Loucy (cell line): ENCODE measurements around the gene RBP5.

ENCODE experiments used
- H2AFZ ChIP-seq: fragments of 200-600 bp; sonication (generic); 2 replicates; pipeline ENCODE4 v1.6.0; 2016; ENCODE audit warnings: antibody characterized with exemption, mild to moderate bottlenecking, low read length, moderate library complexity
- H3F3A ChIP-seq: fragments of 200-600 bp; 2 replicates; pipeline ENCODE4 v1.6.0; 2016; ENCODE audit warnings: antibody characterized with exemption, low read depth, mild to moderate bottlenecking
- H3K27me3 ChIP-seq: fragments of 200-600 bp; sonication (generic); 2 replicates; pipeline ENCODE4 v1.6.1; 2014; ENCODE audit warnings: low read length, mild to moderate bottlenecking; ENCODE audit not compliant: insufficient read depth, poor library complexity, severe bottlenecking
- H3K36me3 ChIP-seq: fragments of 200-600 bp; sonication (generic); 2 replicates; pipeline ENCODE4 v1.6.1; 2016; ENCODE audit warnings: low read length; ENCODE audit not compliant: insufficient read depth
- H3K4me1 ChIP-seq: fragments of 200-600 bp; sonication (generic); 2 replicates; pipeline ENCODE4 v1.5.1; 2014; ENCODE audit warnings: low read length, mild to moderate bottlenecking; ENCODE audit not compliant: insufficient read depth, poor library complexity, severe bottlenecking
- H3K4me2 ChIP-seq: fragments of 200-600 bp; sonication (generic); 2 replicates; pipeline ENCODE4 v1.6.0; 2014; ENCODE audit warnings: antibody characterized with exemption, low read length, low read depth, mild to moderate bottlenecking; ENCODE audit not compliant: poor library complexity, severe bottlenecking
- H3K4me3 ChIP-seq: fragments of 200-600 bp; sonication (generic); 2 replicates; pipeline ENCODE4 v1.5.1; 2014; ENCODE audit warnings: low read length, mild to moderate bottlenecking, mixed read lengths; ENCODE audit not compliant: poor library complexity, severe bottlenecking
- H3K79me2 ChIP-seq: fragments of 200-600 bp; sonication (generic); 2 replicates; pipeline ENCODE4 v1.6.1; 2014; ENCODE audit warnings: low read length; ENCODE audit not compliant: insufficient read depth
- H3K9ac ChIP-seq: fragments of 200-600 bp; sonication (generic); 2 replicates; pipeline ENCODE4 v1.6.0; 2014; ENCODE audit warnings: mild to moderate bottlenecking, low read depth, low read length, moderate library complexity; ENCODE audit not compliant: poor library complexity, severe bottlenecking
- H3K9me2 ChIP-seq: fragments of 200-600 bp; sonication (generic); replicated peaks from 2 replicates; pipeline ENCODE4 v1.6.1; 2016; ENCODE audit warnings: low read depth, low read length, mixed read lengths
- H3K9me3 ChIP-seq: fragments of 200-600 bp; sonication (generic); 2 replicates; pipeline ENCODE4 v1.6.1; 2014; ENCODE audit warnings: mild to moderate bottlenecking, antibody characterized with exemption, low read length, low read depth; ENCODE audit not compliant: insufficient read depth
- H4K20me1 ChIP-seq: fragments of 200-600 bp; sonication (generic); 2 replicates; pipeline ENCODE4 v1.6.0; 2014; ENCODE audit warnings: antibody characterized with exemption, low read length, mild to moderate bottlenecking; ENCODE audit not compliant: insufficient read depth, poor library complexity, severe bottlenecking
- EZH2phosphoT487 ChIP-seq: fragments of 200-600 bp; IDR thresholded peaks from 2 replicates; pipeline ENCODE4 v1.6.1; 2018; ENCODE audit warnings: antibody characterized with exemption, mild to moderate bottlenecking, moderate library complexity, borderline replicate concordance
- TF ChIP-seq, protein P1 (sequence below): fragments of 200-600 bp; sonication (generic); conservative IDR thresholded peaks from 2 replicates; pipeline ENCODE4 v1.5.1; 2014; ENCODE audit warnings: mild to moderate bottlenecking, antibody characterized with exemption, low read length

RBP5 gene

GRCh38 chr12:7146228-7146627, 17.5 kb upstream of the RBP5 start:
- TF ChIP-seq EZH2phosphoT487: no peak
- TF ChIP-seq, protein P1, sequence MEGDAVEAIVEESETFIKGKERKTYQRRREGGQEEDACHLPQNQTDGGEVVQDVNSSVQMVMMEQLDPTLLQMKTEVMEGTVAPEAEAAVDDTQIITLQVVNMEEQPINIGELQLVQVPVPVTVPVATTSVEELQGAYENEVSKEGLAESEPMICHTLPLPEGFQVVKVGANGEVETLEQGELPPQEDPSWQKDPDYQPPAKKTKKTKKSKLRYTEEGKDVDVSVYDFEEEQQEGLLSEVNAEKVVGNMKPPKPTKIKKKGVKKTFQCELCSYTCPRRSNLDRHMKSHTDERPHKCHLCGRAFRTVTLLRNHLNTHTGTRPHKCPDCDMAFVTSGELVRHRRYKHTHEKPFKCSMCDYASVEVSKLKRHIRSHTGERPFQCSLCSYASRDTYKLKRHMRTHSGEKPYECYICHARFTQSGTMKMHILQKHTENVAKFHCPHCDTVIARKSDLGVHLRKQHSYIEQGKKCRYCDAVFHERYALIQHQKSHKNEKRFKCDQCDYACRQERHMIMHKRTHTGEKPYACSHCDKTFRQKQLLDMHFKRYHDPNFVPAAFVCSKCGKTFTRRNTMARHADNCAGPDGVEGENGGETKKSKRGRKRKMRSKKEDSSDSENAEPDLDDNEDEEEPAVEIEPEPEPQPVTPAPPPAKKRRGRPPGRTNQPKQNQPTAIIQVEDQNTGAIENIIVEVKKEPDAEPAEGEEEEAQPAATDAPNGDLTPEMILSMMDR: no peak
- Histone ChIP-seq H4K20me1 (no peaks in the 10 kb centered on the region), H3K9me2 (no peaks in the 10 kb centered on the region), H3F3A (no peaks in the 10 kb centered on the region), H3K36me3 (peaks cover 73% of the 10 kb centered on the region; the same call in 1 of the 2 replicates), H3K27me3 (no peaks in the 10 kb centered on the region), H3K79me2 (no peaks in the 10 kb centered on the region), H3K4me1 (no peaks in the 10 kb centered on the region), H3K4me2 (no peak overlapping the region), H2AFZ (no peak overlapping the region), H3K4me3 (no peak overlapping the region), H3K9ac (no peak overlapping the region), H3K9me3 (no peaks in the 10 kb centered on the region)

DNA sequence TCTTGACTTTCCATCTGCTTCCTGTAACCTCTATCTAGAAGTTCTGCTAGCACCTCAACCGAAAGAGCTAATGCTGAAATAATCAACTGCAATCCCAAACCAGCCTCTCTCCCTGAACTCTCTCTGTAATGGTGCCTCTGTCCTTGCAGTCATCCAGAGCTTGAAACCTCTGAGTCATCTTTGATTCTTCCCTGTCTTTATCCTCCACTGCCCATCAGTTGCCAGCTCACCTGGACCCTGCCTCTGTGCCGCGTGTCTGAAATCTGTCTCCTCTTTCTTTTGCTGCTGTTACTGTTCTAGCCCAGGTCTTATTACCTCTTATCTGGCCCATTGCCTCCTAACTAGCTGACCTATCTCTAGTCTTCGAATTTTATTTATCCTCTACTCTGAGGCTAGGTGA, 17.0 kb upstream of the RBP5 start:
- Histone ChIP-seq H3K36me3 (peaks cover 70% of the 10 kb centered on the region; the same call in 1 of the 2 replicates), H3K4me2 (no peak overlapping the region), H3K79me2 (no peaks in the 10 kb centered on the region), H3K27me3 (no peaks in the 10 kb centered on the region), H3K9ac (no peak overlapping the region), H3K9me3 (no peaks in the 10 kb centered on the region), H3F3A (no peaks in the 10 kb centered on the region), H3K9me2 (no peaks in the 10 kb centered on the region), H3K4me3 (no peak overlapping the region), H4K20me1 (no peaks in the 10 kb centered on the region), H3K4me1 (no peaks in the 10 kb centered on the region), H2AFZ (no peak overlapping the region)
- TF ChIP-seq, protein P1: no peak
- TF ChIP-seq EZH2phosphoT487: no peak

- Histone ChIP-seq H3K4me2 (no peak overlapping the region), H3F3A (no peaks in the 10 kb centered on the region), H3K9me2 (no peaks in the 10 kb centered on the region), H3K4me3 (no peak overlapping the region), H3K36me3 (peaks cover 64% of the 10 kb centered on the region; the same call in 1 of the 2 replicates), H3K27me3 (no peaks in the 10 kb centered on the region), H3K9me3 (no peaks in the 10 kb centered on the region), H2AFZ (no peak overlapping the region), H3K4me1 (no peaks in the 10 kb centered on the region), H3K9ac (no peak overlapping the region), H3K79me2 (no peaks in the 10 kb centered on the region), H4K20me1 (no peaks in the 10 kb centered on the region)
- no peak for TF ChIP-seq EZH2phosphoT487
- TF ChIP-seq, protein P1: peak; percentile 68
Measured at GRCh38 chr12:7144414-7145120, 15.9 kb upstream of the RBP5 start.
